GM13976 (cell line): ENCODE measurements around the gene TACR1.
"Not testable (repeated sequence)": the region's sequence is repeated elsewhere in the genome, so short reads cannot be mapped to it uniquely, and the experiment has no call there.

Experiments
- DNase-seq: peaks from one replicate; pipeline ENCODE4 v3.0.0; 2012; ENCODE audit warnings: low spot score
- CTCF ChIP-seq: IDR thresholded peaks from 2 replicates; pipeline ENCODE4 v1.5.1; 2012; ENCODE audit warnings: borderline replicate concordance, mild to moderate bottlenecking; ENCODE audit not compliant: insufficient read depth; ENCODE audit errors: extremely low read depth, missing control alignments, control extremely low read depth
- in situ Hi-C: fragments of 300-500 bp; cut with MboI; formaldehyde crosslinking; loops from one replicate; pipeline ENCODE4 v1.12.0; 2022; ENCODE audit warnings: low sequenced_read_pairs, mixed read lengths, inconsistent platforms; ENCODE audit not compliant: unreplicated experiment

Gene TACR1

GRCh38 chr2:75182606-75183005, 16.7 kb downstream of the TACR1 start:
- TF ChIP-seq CTCF = no peak
- DNase-seq = no peak
- in situ Hi-C loops = no loop called here

- DNase-seq = no peak
- no peak for TF ChIP-seq CTCF
- in situ Hi-C loops = no loop called here
Measured at GRCh38 chr2:75180476-75180875, 18.8 kb downstream of the TACR1 start.

- no peak for TF ChIP-seq CTCF
- in situ Hi-C loops = no loop called here
- no peak for DNase-seq
Measured at GRCh38 chr2:75177427-75177826, 21.9 kb downstream of the TACR1 start.

GRCh38 chr2:75175456-75175855, 23.9 kb downstream of the TACR1 start:
- TF ChIP-seq CTCF = no peak
- in situ Hi-C loops = no loop called here
- no peak for DNase-seq

GRCh38 chr2:75174981-75175380, 24.3 kb downstream of the TACR1 start:
- in situ Hi-C loops = no loop called here
- no peak for TF ChIP-seq CTCF
- DNase-seq = no peak

GRCh38 chr2:75174519-75174918, 24.8 kb downstream of the TACR1 start:
- DNase-seq = no peak
- in situ Hi-C loops = no loop called here
- no peak for TF ChIP-seq CTCF

GRCh38 chr2:75173740-75174139, 25.6 kb downstream of the TACR1 start:
- in situ Hi-C loops = no loop called here
- no peak for TF ChIP-seq CTCF
- no peak for DNase-seq

- in situ Hi-C loops, DNase-seq: not testable (repeated sequence)
Measured at GRCh38 chr2:75171423-75171822, 27.9 kb downstream of the TACR1 start.
